ENCODE results near the gene KAZN. TPM values are rescaled to one million over a fixed set of nuclear protein-coding genes. Genes with fewer than 3 reads are reported as not detected.

Gene KAZN
- total RNA-seq, 2 experiments from 2014 or later = 0.22 to 0.55 TPM

- DNase-seq = no peak
- no peaks in the 10 kb centered on the region for H3K9me3 ChIP-seq (ENCODE audit: control insufficient read depth in 1 of 2, insufficient read depth in 1 of 2, low read length in 2 of 2)
- no peaks in the 10 kb centered on the region for H3K4me1 ChIP-seq (ENCODE audit: insufficient read depth, low read length)
- ChIA-PET CTCF (no interaction called here), POLR2A (no interaction called here)
- Mint-ChIP-seq H3K27ac (no peak overlapping the region), H3K36me3 (ENCODE audit: low read depth) (no peaks in the 10 kb centered on the region), H3K4me3 (no peak overlapping the region), H3K27me3 (peaks cover 76% of the 10 kb centered on the region), H3K9me3 (no peaks in the 10 kb centered on the region), H3K4me1 (ENCODE audit: low read depth) (no peaks in the 10 kb centered on the region)
- peaks cover 30 to 44% of the 10 kb centered on the region in 2 experiments for H3K27me3 ChIP-seq (ENCODE audit: control insufficient read depth in 1 of 2, insufficient read depth in 2 of 2, low read length in 2 of 2)
- H3K36me3 ChIP-seq (ENCODE audit: insufficient read depth, low read length) = no peaks in the 10 kb centered on the region
- ATAC-seq (ENCODE audit: poor library complexity) = no peak
- intact Hi-C loops (cut with DNase I, micrococcal nuclease) = no loop called here
- TF ChIP-seq CTCF (IDR thresholded peaks at IDR 0.05) = no peak
- H3K4me3 ChIP-seq (ENCODE audit: low read length) = no peak overlapping the region
- no peak overlapping the region for H3K27ac ChIP-seq (ENCODE audit: low read depth in 1 of 2, low read length in 2 of 2)
Observed at GRCh38 chr1:14600405-14601112, 2.1 kb downstream of the KAZN start.

- no peak overlapping the region for H3K4me3 Mint-ChIP-seq
- Histone ChIP-seq H3K36me3 (ENCODE audit: insufficient read depth, low read length) (no peaks in the 10 kb centered on the region), H3K9me3 (ENCODE audit: control insufficient read depth in 1 of 2, insufficient read depth in 1 of 2, low read length in 2 of 2) (no peaks in the 10 kb centered on the region), H3K27me3 (ENCODE audit: control insufficient read depth in 1 of 2, insufficient read depth in 2 of 2, low read length in 2 of 2) (peaks cover 28 to 40% of the 10 kb centered on the region in 2 experiments), H3K4me3 (ENCODE audit: low read length) (no peak overlapping the region), H3K27ac (ENCODE audit: low read depth in 1 of 2, low read length in 2 of 2) (no peak overlapping the region), H3K4me1 (ENCODE audit: insufficient read depth, low read length) (no peaks in the 10 kb centered on the region)
- H3K27me3 Mint-ChIP-seq = peaks cover 76% of the 10 kb centered on the region
- no peaks in the 10 kb centered on the region for H3K4me1 Mint-ChIP-seq (ENCODE audit: low read depth)
- CTCF ChIA-PET = no interaction called here
- H3K9me3 Mint-ChIP-seq = no peaks in the 10 kb centered on the region
- intact Hi-C loops (cut with DNase I, micrococcal nuclease) = no loop called here
- TF ChIP-seq CTCF (IDR thresholded peaks at IDR 0.05) = no peak
- DNase-seq (no peak), ATAC-seq (ENCODE audit: poor library complexity) (no peak)
- no peaks in the 10 kb centered on the region for H3K36me3 Mint-ChIP-seq (ENCODE audit: low read depth)
- POLR2A ChIA-PET = no interaction called here
- H3K27ac Mint-ChIP-seq = no peak overlapping the region
Observed at GRCh38 chr1:14602136-14602535, 3.7 kb downstream of the KAZN start.

GRCh38 chr1:14603645-14604044 is 5.2 kb downstream of the KAZN start:
- no peak overlapping the region for H3K27ac Mint-ChIP-seq
- ATAC-seq (ENCODE audit: poor library complexity) = no peak
- intact Hi-C loops (cut with DNase I, micrococcal nuclease) = no loop called here

More at GRCh38 chr1:14603645-14604044, 5.2 kb downstream of the KAZN start:
- Mint-ChIP-seq H3K9me3 (no peaks in the 10 kb centered on the region), H3K4me3 (no peak overlapping the region), H3K27me3 (peaks cover 71% of the 10 kb centered on the region), H3K36me3 (ENCODE audit: low read depth) (no peaks in the 10 kb centered on the region), H3K4me1 (ENCODE audit: low read depth) (no peaks in the 10 kb centered on the region)
- H3K9me3 ChIP-seq (ENCODE audit: control insufficient read depth in 1 of 2, insufficient read depth in 1 of 2, low read length in 2 of 2) = no peaks in the 10 kb centered on the region
- H3K4me1 ChIP-seq (ENCODE audit: insufficient read depth, low read length) = no peaks in the 10 kb centered on the region
- H3K27me3 ChIP-seq (ENCODE audit: control insufficient read depth in 1 of 2, insufficient read depth in 2 of 2, low read length in 2 of 2) = peaks cover 24 to 27% of the 10 kb centered on the region in 2 experiments
- CTCF ChIA-PET = no interaction called here
- TF ChIP-seq CTCF (IDR thresholded peaks at IDR 0.05) = no peak
- DNase-seq = no peak
- H3K36me3 ChIP-seq (ENCODE audit: insufficient read depth, low read length) = no peaks in the 10 kb centered on the region
- H3K4me3 ChIP-seq (ENCODE audit: low read length) = no peak overlapping the region
- POLR2A ChIA-PET = no interaction called here
- H3K27ac ChIP-seq (ENCODE audit: low read depth in 1 of 2, low read length in 2 of 2) = no peak overlapping the region

All from CD4-positive, alpha-beta T cell (primary cell).